Fibroblast of pulmonary artery (primary cell): ENCODE data around the gene NTPCR.
"Not testable (repeated sequence)": the region's sequence is repeated elsewhere in the genome, so short reads cannot be mapped to it uniquely, and the experiment has no call there.

Experiments used
- DNase-seq: peaks from one replicate; pipeline ENCODE4 v3.0.0-alpha.2; 2010; ENCODE audit warnings: low read depth
- H3K4me3 ChIP-seq: replicated peaks from 2 replicates; pipeline ENCODE4 v1.5.1; 2011; ENCODE audit warnings: low read depth, mild to moderate bottlenecking, control low read depth, low read length, moderate library complexity
- TF ChIP-seq, protein P1 (sequence below): IDR thresholded peaks from 2 replicates; pipeline ENCODE4 v1.5.1; 2011; ENCODE audit warnings: mild to moderate bottlenecking, control low read depth, low read length, inconsistent platforms; ENCODE audit errors: missing control alignments

The NTPCR gene

GRCh38 chr1:232925421-232926220 lies 24.8 kb upstream of the NTPCR start:
- H3K4me3 ChIP-seq = no peak overlapping the region
- TF ChIP-seq, protein P1, sequence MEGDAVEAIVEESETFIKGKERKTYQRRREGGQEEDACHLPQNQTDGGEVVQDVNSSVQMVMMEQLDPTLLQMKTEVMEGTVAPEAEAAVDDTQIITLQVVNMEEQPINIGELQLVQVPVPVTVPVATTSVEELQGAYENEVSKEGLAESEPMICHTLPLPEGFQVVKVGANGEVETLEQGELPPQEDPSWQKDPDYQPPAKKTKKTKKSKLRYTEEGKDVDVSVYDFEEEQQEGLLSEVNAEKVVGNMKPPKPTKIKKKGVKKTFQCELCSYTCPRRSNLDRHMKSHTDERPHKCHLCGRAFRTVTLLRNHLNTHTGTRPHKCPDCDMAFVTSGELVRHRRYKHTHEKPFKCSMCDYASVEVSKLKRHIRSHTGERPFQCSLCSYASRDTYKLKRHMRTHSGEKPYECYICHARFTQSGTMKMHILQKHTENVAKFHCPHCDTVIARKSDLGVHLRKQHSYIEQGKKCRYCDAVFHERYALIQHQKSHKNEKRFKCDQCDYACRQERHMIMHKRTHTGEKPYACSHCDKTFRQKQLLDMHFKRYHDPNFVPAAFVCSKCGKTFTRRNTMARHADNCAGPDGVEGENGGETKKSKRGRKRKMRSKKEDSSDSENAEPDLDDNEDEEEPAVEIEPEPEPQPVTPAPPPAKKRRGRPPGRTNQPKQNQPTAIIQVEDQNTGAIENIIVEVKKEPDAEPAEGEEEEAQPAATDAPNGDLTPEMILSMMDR = no peak
- no peak for DNase-seq

GRCh38 chr1:232927166-232927565 lies 23.2 kb upstream of the NTPCR start:
- not testable (repeated sequence) for H3K4me3 ChIP-seq, DNase-seq

GRCh38 chr1:232927830-232928505 lies 22.4 kb upstream of the NTPCR start:
- no peak for DNase-seq
- no peak overlapping the region for H3K4me3 ChIP-seq
- TF ChIP-seq, protein P1 = no peak

DNA sequence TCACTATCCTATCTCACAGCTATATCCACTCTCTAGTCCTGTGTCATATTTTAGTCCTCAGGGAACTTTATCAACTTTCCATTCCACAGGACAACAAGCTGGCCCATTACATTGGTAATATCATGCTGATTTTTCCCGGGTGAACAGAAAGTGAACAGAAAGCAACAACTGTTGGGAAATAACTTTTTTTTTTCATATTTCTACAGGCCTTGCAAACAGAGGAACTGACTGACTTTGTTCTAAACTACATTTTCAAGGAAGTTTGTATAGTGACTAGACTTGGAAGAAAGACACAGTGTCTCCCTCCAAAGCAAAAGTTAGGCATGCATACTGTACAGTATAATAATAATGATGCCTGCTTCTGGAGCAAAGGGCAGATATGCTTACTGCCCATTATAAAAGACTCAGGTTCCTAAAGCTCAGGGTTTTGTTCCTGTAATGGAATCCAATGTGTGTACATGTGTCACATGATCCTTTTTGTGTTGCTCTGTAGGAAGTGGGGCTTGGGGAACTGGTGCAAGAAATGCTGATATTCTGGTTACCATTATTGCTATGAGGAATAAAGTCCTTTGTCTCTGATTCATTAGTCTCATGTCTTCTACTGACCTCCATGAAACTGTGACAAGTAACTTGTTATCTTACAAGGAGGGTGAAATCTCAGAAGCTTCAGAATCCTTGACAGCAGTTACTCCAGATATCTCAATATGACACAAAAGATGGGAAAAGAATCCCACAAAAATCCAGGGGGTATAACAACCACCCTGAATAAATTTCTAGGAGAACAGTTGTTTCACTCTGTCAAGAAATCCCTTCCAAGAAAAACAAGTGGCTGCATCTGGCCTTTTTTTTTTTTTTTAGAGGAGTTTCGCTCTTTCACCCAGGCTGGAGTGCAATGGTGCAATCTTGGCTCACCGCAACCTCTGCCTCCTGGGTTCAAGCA lies 17.7 kb upstream of the NTPCR start:
- H3K4me3 ChIP-seq = no peak overlapping the region
- TF ChIP-seq, protein P1 = no peak
- no peak for DNase-seq

DNA sequence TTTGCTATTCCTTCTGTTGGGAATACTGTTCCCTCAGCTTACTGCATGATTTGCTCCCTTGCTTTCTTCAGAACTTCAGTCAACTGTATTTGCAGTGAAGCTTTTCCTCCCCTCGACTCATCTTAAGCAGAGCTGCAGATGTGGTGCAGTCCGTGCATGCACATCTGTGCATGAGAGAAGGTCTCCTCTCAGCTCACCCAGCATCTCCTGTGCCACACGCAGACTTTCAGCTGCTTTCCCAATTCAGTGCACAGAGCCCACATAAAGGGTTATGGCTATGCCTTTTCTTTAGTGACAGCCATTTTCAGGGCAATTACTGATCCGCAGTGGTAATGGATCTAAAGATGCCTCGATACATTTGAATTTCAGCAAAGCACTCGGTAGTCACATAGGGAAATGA lies 13.5 kb upstream of the NTPCR start:
- no peak overlapping the region for H3K4me3 ChIP-seq
- DNase-seq = no peak
- TF ChIP-seq, protein P1 = no peak

DNA sequence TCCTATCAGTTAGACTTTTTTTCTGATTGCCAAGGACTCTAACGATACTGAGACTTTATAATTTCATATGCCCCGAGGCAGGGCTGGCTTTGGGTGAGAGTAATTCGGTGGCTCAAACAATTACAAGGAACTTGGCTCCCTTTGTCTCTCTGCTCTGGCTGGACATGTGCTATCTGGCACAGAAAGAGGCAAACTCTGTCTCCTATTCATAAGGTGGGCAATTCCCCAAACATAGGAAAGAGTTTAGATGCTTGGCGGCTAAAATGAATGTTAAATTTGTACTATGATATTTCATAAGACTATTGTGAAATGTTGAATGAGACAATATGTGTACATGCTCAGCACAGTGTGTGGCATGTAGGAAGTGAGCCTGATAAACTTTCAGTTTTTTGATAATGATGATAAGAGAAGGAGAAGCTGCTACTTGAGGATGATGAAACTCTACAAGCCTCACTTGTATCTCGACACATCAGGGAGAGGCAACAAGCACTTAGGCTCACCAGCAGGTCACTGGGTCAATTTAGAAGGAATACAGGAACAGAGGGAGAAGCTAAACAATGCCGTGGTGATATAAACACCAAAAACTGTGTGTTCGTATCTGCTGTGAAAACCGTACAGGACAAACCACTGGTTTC lies 12.6 kb upstream of the NTPCR start:
- DNase-seq = no peak
- TF ChIP-seq, protein P1 = no peak
- H3K4me3 ChIP-seq = no peak overlapping the region

DNA sequence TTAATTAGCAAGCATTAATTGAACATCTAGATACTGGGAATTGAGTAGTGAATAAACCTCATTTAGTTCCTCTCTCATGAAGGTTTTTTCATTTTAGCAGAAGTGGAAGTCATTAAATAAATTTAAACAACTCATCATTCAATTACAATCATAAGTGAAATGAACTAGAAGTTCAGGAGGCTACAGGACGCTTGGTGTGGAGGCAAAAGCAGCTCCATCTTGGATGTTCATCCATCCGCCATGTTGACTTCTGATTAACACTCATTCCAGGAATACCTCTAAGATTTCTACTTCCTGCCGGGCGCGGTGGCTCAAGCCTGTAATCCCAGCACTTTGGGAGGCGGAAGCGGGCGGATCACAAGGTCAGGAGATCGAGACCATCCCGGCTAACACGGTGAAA lies 11.5 kb upstream of the NTPCR start:
- TF ChIP-seq, protein P1 = no peak
- no peak overlapping the region for H3K4me3 ChIP-seq
- no peak for DNase-seq
